WTC11 (cell line): ENCODE results near the gene BAIAP2L2. TPM values are rescaled to one million over a fixed set of nuclear protein-coding genes. Genes with fewer than 3 reads are reported as not detected.

Experiments used
- ATAC-seq: fragments of 200-7000 bp; cut with Tn5 transposase; 2 replicates; pipeline ENCODE4 v1.10.0; 2021; ENCODE audit warnings: mild to moderate bottlenecking, moderate library complexity
- CTCF ChIA-PET: fragments of 300-600 bp; sonication (Branson Sonifier 250); formaldehyde crosslinking; loops from one replicate; lab custom pipeline; 2021; ENCODE audit warnings: antibody characterized with exemption; lab: Charles Lee
- POLR2A ChIA-PET: fragments of 350-600 bp; sonication (Branson Sonifier 250); formaldehyde crosslinking; loops from one replicate; lab custom pipeline; 2021; ENCODE audit warnings: antibody characterized with exemption; lab: Charles Lee
- DNase-seq: peaks from one replicate; pipeline ENCODE4 v3.0.0; 2021; ENCODE audit warnings: low spot score
- H3K27ac Mint-ChIP-seq: 2 replicates; pipeline ENCODE4 v1.8.0; 2021; ENCODE audit warnings: mixed read lengths
- H3K27me3 Mint-ChIP-seq: 2 replicates; pipeline ENCODE4 v1.8.0; 2021; ENCODE audit warnings: low read depth, mild to moderate bottlenecking, moderate library complexity, mixed read lengths
- H3K36me3 Mint-ChIP-seq: 2 replicates; pipeline ENCODE4 v1.8.0; 2021; ENCODE audit warnings: mixed read lengths
- H3K4me1 Mint-ChIP-seq: 2 replicates; pipeline ENCODE4 v1.8.0; 2022; ENCODE audit warnings: mixed read lengths
- H3K4me3 Mint-ChIP-seq: 2 replicates; pipeline ENCODE4 v1.8.0; 2021; ENCODE audit warnings: mild to moderate bottlenecking, moderate library complexity, mixed read lengths
- H3K9me3 Mint-ChIP-seq: 2 replicates; pipeline ENCODE4 v1.8.0; 2021; ENCODE audit warnings: mixed read lengths
- ATF1 ChIP-seq: sonication (generic); formaldehyde crosslinking; IDR thresholded peaks from 2 replicates; pipeline ENCODE4 v1.8.1; 2023; ENCODE audit warnings: mild to moderate bottlenecking, moderate library complexity, missing genetic modification reagents
- CBFB ChIP-seq: sonication (generic); formaldehyde crosslinking; IDR thresholded peaks from 2 replicates; pipeline ENCODE4 v1.8.1; 2022; ENCODE audit warnings: mild to moderate bottlenecking, low read depth, missing genetic modification reagents
- CDX4 ChIP-seq: fragments of 250-450 bp; sonication (Bioruptor Pico); IDR thresholded peaks from 2 replicates; pipeline ENCODE4 v1.9.0; 2021; ENCODE audit warnings: moderate library complexity, mild to moderate bottlenecking, inconsistent platforms, borderline replicate concordance
- ELF4 ChIP-seq: sonication (generic); formaldehyde crosslinking; IDR thresholded peaks from 2 replicates; pipeline ENCODE4 v1.8.1; 2022; ENCODE audit warnings: low read depth, mild to moderate bottlenecking, moderate library complexity, missing genetic modification reagents
- ESRRA ChIP-seq: sonication (generic); formaldehyde crosslinking; IDR thresholded peaks from 2 replicates; pipeline ENCODE4 v1.8.1; 2022; ENCODE audit warnings: mild to moderate bottlenecking, missing genetic modification reagents, borderline replicate concordance
- FOXJ3 ChIP-seq: sonication (generic); formaldehyde crosslinking; IDR thresholded peaks from 2 replicates; pipeline ENCODE4 v1.9.0; 2021; ENCODE audit warnings: missing genetic modification reagents, mild to moderate bottlenecking, borderline replicate concordance
- HMGXB4 ChIP-seq: sonication (generic); formaldehyde crosslinking; IDR thresholded peaks from 2 replicates; pipeline ENCODE4 v1.8.1; 2023; ENCODE audit warnings: mild to moderate bottlenecking, moderate library complexity, missing genetic modification reagents
- IRF1 ChIP-seq: sonication (generic); formaldehyde crosslinking; IDR thresholded peaks from 2 replicates; pipeline ENCODE4 v1.8.0; 2023; ENCODE audit warnings: missing genetic modification reagents
- MYBL2 ChIP-seq: sonication (generic); formaldehyde crosslinking; IDR thresholded peaks from 2 replicates; pipeline ENCODE4 v1.8.1; 2023; ENCODE audit warnings: mild to moderate bottlenecking, moderate library complexity, missing genetic modification reagents
- NR1H2 ChIP-seq: sonication (generic); formaldehyde crosslinking; IDR thresholded peaks from 2 replicates; pipeline ENCODE4 v1.9.0; 2021; ENCODE audit warnings: mild to moderate bottlenecking, moderate library complexity, missing genetic modification reagents
- PRRX2 ChIP-seq: fragments of 250-450 bp; sonication (Bioruptor Pico); IDR thresholded peaks from 2 replicates; pipeline ENCODE4 v1.8.0; 2021; ENCODE audit warnings: mild to moderate bottlenecking
- RORB ChIP-seq: fragments of 250-450 bp; sonication (Bioruptor Pico); IDR thresholded peaks from 2 replicates; pipeline ENCODE4 v1.9.0; 2021; ENCODE audit warnings: mild to moderate bottlenecking
- SMAD3 ChIP-seq: sonication (generic); formaldehyde crosslinking; IDR thresholded peaks from 2 replicates; pipeline ENCODE4 v1.8.0; 2022; ENCODE audit warnings: missing genetic modification reagents, mild to moderate bottlenecking, borderline replicate concordance
- TEAD1 ChIP-seq: sonication (generic); formaldehyde crosslinking; IDR thresholded peaks from 2 replicates; pipeline ENCODE4 v1.8.0; 2022; ENCODE audit warnings: mild to moderate bottlenecking, missing genetic modification reagents
- ZNF219 ChIP-seq: sonication (generic); formaldehyde crosslinking; IDR thresholded peaks from 2 replicates; pipeline ENCODE4 v1.8.0; 2023; ENCODE audit warnings: missing genetic modification reagents, mild to moderate bottlenecking, borderline replicate concordance
- ZNF263 ChIP-seq: sonication (generic); formaldehyde crosslinking; IDR thresholded peaks from 2 replicates; pipeline ENCODE4 v1.8.1; 2022; ENCODE audit warnings: low read depth, mild to moderate bottlenecking, moderate library complexity, missing genetic modification reagents
- ZNF512 ChIP-seq: sonication (generic); formaldehyde crosslinking; IDR thresholded peaks from 2 replicates; pipeline ENCODE4 v1.8.1; 2022; ENCODE audit warnings: missing genetic modification reagents, borderline replicate concordance
- ZNF532 ChIP-seq: fragments of 250-450 bp; sonication (Bioruptor Pico); IDR thresholded peaks from 2 replicates; pipeline ENCODE4 v1.9.0; 2021; ENCODE audit warnings: mild to moderate bottlenecking, borderline replicate concordance
- total RNA-seq: library from RNA; stranded (reverse); gene quantifications from 3 replicates; pipeline ENCODE4 v1.2.3, GENCODE V29; 2021
- TF ChIP-seq, protein P1 (sequence below): sonication (generic); formaldehyde crosslinking; IDR thresholded peaks from 2 replicates; pipeline ENCODE4 v1.8.1; 2023; ENCODE audit warnings: mild to moderate bottlenecking, missing genetic modification reagents, borderline replicate concordance
- TF ChIP-seq, protein P2 (sequence below): sonication (generic); formaldehyde crosslinking; conservative IDR thresholded peaks from 2 replicates; pipeline ENCODE4 v1.8.1; 2022; ENCODE audit warnings: mild to moderate bottlenecking, missing genetic modification reagents

BAIAP2L2 gene
- total RNA-seq, 1 experiment from 2014 or later, result 3.0 TPM

DNA sequence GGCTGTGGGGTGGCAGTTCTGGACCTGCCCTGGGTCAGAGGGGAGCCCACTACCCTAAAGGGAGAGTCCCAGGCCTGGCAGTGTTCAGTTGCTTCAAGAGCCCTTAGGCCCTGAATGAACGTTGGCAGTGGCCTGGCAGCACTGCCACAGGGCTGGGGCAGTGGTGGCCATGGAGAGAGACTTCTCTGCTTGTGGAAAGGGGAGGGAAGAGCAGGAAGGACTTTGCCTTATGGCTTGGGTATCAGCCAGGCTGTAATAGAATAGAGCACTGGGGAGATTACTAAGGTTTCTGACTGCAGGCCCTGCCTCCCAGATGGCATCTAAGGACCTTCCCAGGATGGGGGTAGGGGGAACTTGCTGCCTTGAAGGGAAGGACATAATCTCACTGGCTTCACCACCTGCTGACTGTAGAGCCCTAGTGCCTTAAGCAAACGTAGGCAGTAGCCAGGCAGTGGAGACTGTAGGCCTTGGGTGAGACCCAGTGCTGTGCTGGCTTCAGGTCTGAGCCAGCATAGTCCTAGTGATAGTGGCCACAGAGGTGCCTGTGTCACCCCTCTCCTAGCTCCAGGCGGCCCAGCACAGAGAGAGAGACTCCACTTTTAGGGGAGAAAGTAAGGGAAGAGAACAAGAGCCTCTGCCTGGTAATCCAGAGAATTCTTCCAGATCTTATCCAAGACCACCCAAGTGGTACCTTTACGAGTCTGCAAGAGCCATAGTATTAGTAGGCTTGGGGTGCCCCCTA, 43.5 kb upstream of the BAIAP2L2 start (continued):
- TF ChIP-seq ZNF532 (CRISPR knock-in tag), result no peak
- TF ChIP-seq SMAD3 (CRISPR knock-in tag), result no peak
- no peak for TF ChIP-seq IRF1 (CRISPR knock-in tag)

- H3K9me3 Mint-ChIP-seq, result no peaks in the 10 kb centered on the region
- DNase-seq (no peak), ATAC-seq (no peak)
- no peak overlapping the region for H3K4me3 Mint-ChIP-seq
- ChIA-PET CTCF (interaction anchor here (0.8 to 2.9 kb wide), 8 partner anchors 27 to 99 kb away, joined by 3 to 15 read pairs (median 4); partner anchors contain the start of gene BAIAP2L2), POLR2A (interaction anchor here (0.8 kb wide), 1 partner anchor 51 kb away, joined by 3 read pairs; the partner anchor contains the start of gene MAFF)
- no peaks in the 10 kb centered on the region for H3K27me3 Mint-ChIP-seq
- no peaks in the 10 kb centered on the region for H3K36me3 Mint-ChIP-seq
- TF ChIP-seq ESRRA (CRISPR knock-in tag) (no peak), FOXJ3 (CRISPR knock-in tag) (no peak), SMAD3 (CRISPR knock-in tag) (no peak), NR1H2 (no peak), MYBL2 (no peak), CBFB (CRISPR knock-in tag) (no peak), ZNF263 (CRISPR knock-in tag) (no peak), TEAD1 (CRISPR knock-in tag) (no peak), RORB (no peak), ZNF512 (CRISPR knock-in tag) (no peak), PRRX2 (CRISPR knock-in tag) (no peak), ATF1 (CRISPR knock-in tag) (no peak), HMGXB4 (no peak), ELF4 (CRISPR knock-in tag) (no peak), ZNF219 (CRISPR knock-in tag) (no peak), CDX4 (no peak)
- TF ChIP-seq, protein P1, sequence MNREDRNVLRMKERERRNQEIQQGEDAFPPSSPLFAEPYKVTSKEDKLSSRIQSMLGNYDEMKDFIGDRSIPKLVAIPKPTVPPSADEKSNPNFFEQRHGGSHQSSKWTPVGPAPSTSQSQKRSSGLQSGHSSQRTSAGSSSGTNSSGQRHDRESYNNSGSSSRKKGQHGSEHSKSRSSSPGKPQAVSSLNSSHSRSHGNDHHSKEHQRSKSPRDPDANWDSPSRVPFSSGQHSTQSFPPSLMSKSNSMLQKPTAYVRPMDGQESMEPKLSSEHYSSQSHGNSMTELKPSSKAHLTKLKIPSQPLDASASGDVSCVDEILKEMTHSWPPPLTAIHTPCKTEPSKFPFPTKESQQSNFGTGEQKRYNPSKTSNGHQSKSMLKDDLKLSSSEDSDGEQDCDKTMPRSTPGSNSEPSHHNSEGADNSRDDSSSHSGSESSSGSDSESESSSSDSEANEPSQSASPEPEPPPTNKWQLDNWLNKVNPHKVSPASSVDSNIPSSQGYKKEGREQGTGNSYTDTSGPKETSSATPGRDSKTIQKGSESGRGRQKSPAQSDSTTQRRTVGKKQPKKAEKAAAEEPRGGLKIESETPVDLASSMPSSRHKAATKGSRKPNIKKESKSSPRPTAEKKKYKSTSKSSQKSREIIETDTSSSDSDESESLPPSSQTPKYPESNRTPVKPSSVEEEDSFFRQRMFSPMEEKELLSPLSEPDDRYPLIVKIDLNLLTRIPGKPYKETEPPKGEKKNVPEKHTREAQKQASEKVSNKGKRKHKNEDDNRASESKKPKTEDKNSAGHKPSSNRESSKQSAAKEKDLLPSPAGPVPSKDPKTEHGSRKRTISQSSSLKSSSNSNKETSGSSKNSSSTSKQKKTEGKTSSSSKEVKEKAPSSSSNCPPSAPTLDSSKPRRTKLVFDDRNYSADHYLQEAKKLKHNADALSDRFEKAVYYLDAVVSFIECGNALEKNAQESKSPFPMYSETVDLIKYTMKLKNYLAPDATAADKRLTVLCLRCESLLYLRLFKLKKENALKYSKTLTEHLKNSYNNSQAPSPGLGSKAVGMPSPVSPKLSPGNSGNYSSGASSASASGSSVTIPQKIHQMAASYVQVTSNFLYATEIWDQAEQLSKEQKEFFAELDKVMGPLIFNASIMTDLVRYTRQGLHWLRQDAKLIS, result no peak
- TF ChIP-seq, protein P2, sequence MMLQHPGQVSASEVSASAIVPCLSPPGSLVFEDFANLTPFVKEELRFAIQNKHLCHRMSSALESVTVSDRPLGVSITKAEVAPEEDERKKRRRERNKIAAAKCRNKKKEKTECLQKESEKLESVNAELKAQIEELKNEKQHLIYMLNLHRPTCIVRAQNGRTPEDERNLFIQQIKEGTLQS (CRISPR knock-in tag), result no peak
- peaks cover 18% of the 10 kb centered on the region for H3K4me1 Mint-ChIP-seq
- H3K27ac Mint-ChIP-seq, result no peak overlapping the region
Measured at GRCh38 chr22:38151126-38151500, 40.6 kb upstream of the BAIAP2L2 start.
